HepG2 (cell line): ENCODE measurements around the gene ABCG5. TPM values are rescaled to one million over a fixed set of nuclear protein-coding genes. Genes with fewer than 3 reads are reported as not detected.

Source experiments
- BRD4 ChIP-seq: sonication (generic); formaldehyde crosslinking; IDR thresholded peaks from 2 replicates; pipeline ENCODE4 v1.4.0; 2020; ENCODE audit warnings: missing genetic modification reagents
- FOSL2 ChIP-seq: sonication (generic); formaldehyde crosslinking; IDR thresholded peaks from 2 replicates; pipeline ENCODE4 v1.4.0; 2020; ENCODE audit warnings: missing genetic modification reagents
- JARID2 ChIP-seq: sonication (generic); formaldehyde crosslinking; IDR thresholded peaks from 2 replicates; pipeline ENCODE4 v1.8.1; 2023; ENCODE audit warnings: missing genetic modification reagents, inconsistent platforms; ENCODE audit not compliant: insufficient replicate concordance
- MEF2D ChIP-seq: sonication (generic); formaldehyde crosslinking; IDR thresholded peaks from 2 replicates; pipeline ENCODE4 v1.5.1; 2020; ENCODE audit warnings: mild to moderate bottlenecking, missing genetic modification reagents
- SRSF4 ChIP-seq: fragments of 200-400 bp; formaldehyde crosslinking; IDR thresholded peaks from one replicate; pipeline ENCODE4 v1.6.1; 2018; ENCODE audit warnings: mild to moderate bottlenecking, low read depth, low read length, moderate library complexity; ENCODE audit not compliant: poor library complexity, severe bottlenecking
- TBX3 ChIP-seq: fragments of 450-650 bp; IDR thresholded peaks from 2 replicates; pipeline ENCODE4 v1.6.1; 2017; ENCODE audit warnings: antibody characterized with exemption, mild to moderate bottlenecking, inconsistent platforms, borderline replicate concordance
- TCF7L2 ChIP-seq: IDR thresholded peaks from 2 replicates; pipeline ENCODE4 v1.6.1; 2011; ENCODE audit warnings: mild to moderate bottlenecking, low read depth, low read length, moderate library complexity
- ZNF460 ChIP-seq: sonication (generic); formaldehyde crosslinking; IDR thresholded peaks from 2 replicates; pipeline ENCODE4 v1.5.1; 2020; ENCODE audit warnings: missing genetic modification reagents, mild to moderate bottlenecking, borderline replicate concordance
- ZNF501 ChIP-seq: sonication (generic); formaldehyde crosslinking; IDR thresholded peaks from 2 replicates; pipeline ENCODE4 v1.5.1; 2020; ENCODE audit warnings: mild to moderate bottlenecking, moderate library complexity, missing genetic modification reagents
- ZNF563 ChIP-seq: sonication (generic); formaldehyde crosslinking; IDR thresholded peaks from 2 replicates; pipeline ENCODE4 v1.8.0; 2022; ENCODE audit warnings: mild to moderate bottlenecking, moderate library complexity, missing genetic modification reagents
- ZSCAN9 ChIP-seq: IDR thresholded peaks from 2 replicates; pipeline ENCODE4 v1.6.1; 2016; ENCODE audit warnings: borderline replicate concordance
- polyA plus RNA-seq, 8 experiments: library from polyadenylated mRNA; depleted of rRNA in 3 of 8; stranded (reverse) in 7 of 8; unstranded in 1 of 8; fragments of >200 nt; fragmentation: Illumina TruSeq in 4 of 8; extraction: Trizol in 4 of 8; gene quantifications; 2 replicates each; pipeline versions ENCODE4 v1.2.1 to v1.2.3, GENCODE V29; 2011 to 2016; ENCODE audit warnings: low read depth in 4 of 8, missing spikeins in 1 of 8, mixed read lengths in 1 of 8; ENCODE audit not compliant: insufficient read depth in 1 of 8
- total RNA-seq, 5 experiments: library from RNA; depleted of rRNA; stranded (reverse); fragments of >200 nt; fragmentation: Illumina TruSeq; extraction: Trizol; gene quantifications; 2 replicates each; pipeline ENCODE4 v1.2.3, GENCODE V29; 2016; ENCODE audit warnings: low read depth in 1 of 5
- TF ChIP-seq, protein P1 (sequence below): sonication (generic); formaldehyde crosslinking; IDR thresholded peaks from 2 replicates; pipeline ENCODE4 v1.5.1; 2020; ENCODE audit warnings: missing genetic modification reagents, mild to moderate bottlenecking, borderline replicate concordance

Gene ABCG5
- total and polyA plus RNA-seq, 2 of the 13 experiments (the other 11 are each of a cell fraction or from before 2014, with no cell fraction given), result 15.1 to 39.0 TPM

DNA sequence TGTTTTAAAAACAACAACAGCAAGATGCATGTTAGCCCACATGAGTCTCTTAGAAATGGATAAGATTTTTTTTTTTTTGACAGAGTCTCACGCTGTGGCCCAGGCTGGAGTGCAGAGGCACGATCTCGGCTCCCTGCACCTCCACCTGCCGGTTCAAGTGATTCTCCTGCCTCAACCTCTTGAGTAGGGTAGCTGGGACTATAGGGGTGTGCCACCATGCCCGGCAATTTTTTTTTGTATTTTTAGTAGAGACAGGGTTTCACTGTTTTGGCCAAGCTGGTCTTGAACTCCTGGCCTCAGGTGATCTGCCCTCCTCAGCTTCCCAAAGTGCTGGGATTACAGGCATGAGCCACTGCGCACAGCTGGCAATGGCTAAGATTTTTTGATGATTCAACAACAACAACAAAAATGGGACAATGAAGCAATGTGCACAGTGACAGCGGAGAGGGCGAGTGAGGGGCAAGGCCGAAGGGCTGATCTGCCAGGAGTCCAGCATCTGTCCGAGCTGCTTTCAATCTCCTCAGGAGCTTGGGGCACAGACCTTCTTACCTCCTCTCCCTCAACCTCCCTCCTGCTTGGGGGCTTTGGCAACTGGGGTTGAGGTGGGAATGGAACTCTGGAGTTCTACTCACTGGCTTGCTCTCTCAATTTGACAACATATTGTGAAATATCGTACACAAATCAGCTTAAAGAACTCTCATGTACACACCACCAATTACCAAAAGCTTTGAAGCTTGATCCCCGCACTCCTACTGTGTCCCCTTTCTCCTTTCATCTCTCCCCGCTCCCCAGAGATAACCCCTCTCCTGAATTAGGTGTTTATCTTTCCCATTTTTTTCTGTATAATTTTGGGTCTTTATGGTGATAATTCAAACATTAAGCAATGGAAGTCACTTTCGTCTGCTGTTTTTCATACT is 3.6 kb upstream of the ABCG5 start (continued):
- TF ChIP-seq MEF2D (0 out of 2 replicates have a peak, but pooled peaks have one; percentile 24), ZNF563 (CRISPR knock-in tag) (peak; percentile 26; the same call in 1 of the 2 replicates), TBX3 (peak; percentile 75; the same call in 1 of the 2 replicates), FOSL2 (CRISPR knock-in tag) (peak; percentile 59; the same call in 1 of the 2 replicates), ZNF460 (CRISPR knock-in tag) (no peak), ZNF501 (CRISPR knock-in tag) (peak; percentile 67; the same call in 1 of the 2 replicates), SRSF4 (no peak), JARID2 (CRISPR knock-in tag) (no peak), BRD4 (0 out of 2 replicates have a peak, but pooled peaks have one; percentile 15), ZSCAN9 (CRISPR knock-in tag) (no peak), TCF7L2 (peak; percentile 89)
- TF ChIP-seq, protein P1, sequence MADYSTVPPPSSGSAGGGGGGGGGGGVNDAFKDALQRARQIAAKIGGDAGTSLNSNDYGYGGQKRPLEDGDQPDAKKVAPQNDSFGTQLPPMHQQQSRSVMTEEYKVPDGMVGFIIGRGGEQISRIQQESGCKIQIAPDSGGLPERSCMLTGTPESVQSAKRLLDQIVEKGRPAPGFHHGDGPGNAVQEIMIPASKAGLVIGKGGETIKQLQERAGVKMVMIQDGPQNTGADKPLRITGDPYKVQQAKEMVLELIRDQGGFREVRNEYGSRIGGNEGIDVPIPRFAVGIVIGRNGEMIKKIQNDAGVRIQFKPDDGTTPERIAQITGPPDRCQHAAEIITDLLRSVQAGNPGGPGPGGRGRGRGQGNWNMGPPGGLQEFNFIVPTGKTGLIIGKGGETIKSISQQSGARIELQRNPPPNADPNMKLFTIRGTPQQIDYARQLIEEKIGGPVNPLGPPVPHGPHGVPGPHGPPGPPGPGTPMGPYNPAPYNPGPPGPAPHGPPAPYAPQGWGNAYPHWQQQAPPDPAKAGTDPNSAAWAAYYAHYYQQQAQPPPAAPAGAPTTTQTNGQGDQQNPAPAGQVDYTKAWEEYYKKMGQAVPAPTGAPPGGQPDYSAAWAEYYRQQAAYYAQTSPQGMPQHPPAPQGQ (CRISPR knock-in tag), result no peak
- TF ChIP-seq, all 625 proteins: peak for 87
